Ishikawa (cell line): ENCODE results near the gene ANKRD34B.

Experiments
- CREB1 ChIP-seq: IDR thresholded peaks from 2 replicates; pipeline ENCODE4 v1.6.1; 2012; ENCODE audit warnings: low read depth
- NFIC ChIP-seq: IDR thresholded peaks from 2 replicates; pipeline ENCODE4 v1.6.1; 2012
- TAF1 ChIP-seq: IDR thresholded peaks from 2 replicates; pipeline ENCODE4 v1.6.1; 2012; ENCODE audit warnings: low read depth, mild to moderate bottlenecking
- YY1 ChIP-seq: IDR thresholded peaks from 2 replicates; pipeline ENCODE4 v1.6.1; 2012; ENCODE audit warnings: low read depth
- ZBTB7A ChIP-seq: IDR thresholded peaks from 2 replicates; pipeline ENCODE4 v1.6.1; 2012; ENCODE audit warnings: low read depth
- TF ChIP-seq, protein P1 (sequence below): IDR thresholded peaks from 2 replicates; pipeline ENCODE4 v1.6.1; 2012
- TF ChIP-seq, protein P2 (sequence below): IDR thresholded peaks from 2 replicates; pipeline ENCODE4 v1.6.1; 2012
- TF ChIP-seq, protein P3 (sequence below): IDR thresholded peaks from 2 replicates; pipeline ENCODE4 v1.6.1; 2012; ENCODE audit warnings: low read depth, mild to moderate bottlenecking

Gene ANKRD34B

DNA sequence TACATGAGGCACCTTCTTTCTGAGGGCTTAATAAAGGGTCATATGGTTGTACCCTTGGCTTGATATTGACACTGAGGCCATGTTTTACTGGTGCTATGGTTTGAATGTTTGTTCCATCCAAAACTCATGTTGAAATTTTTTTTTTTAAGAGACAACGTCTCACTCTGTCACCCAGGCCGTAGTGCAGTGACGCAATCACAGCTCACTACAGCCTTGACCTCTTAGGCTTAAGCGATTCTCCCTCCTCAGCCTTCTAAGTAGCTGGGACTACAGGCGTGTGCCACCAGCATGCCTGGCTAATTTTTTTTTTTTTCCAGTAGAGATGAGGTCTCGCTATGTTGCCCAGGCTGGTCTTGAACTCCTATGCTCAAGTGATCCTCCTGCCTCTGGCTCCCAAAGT, 61.2 kb downstream of the ANKRD34B start:
- TF ChIP-seq CREB1 (no peak), NFIC (no peak), TAF1 (no peak), YY1 (no peak), ZBTB7A (no peak)
- TF ChIP-seq, protein P1, sequence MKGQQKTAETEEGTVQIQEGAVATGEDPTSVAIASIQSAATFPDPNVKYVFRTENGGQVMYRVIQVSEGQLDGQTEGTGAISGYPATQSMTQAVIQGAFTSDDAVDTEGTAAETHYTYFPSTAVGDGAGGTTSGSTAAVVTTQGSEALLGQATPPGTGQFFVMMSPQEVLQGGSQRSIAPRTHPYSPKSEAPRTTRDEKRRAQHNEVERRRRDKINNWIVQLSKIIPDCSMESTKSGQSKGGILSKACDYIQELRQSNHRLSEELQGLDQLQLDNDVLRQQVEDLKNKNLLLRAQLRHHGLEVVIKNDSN: no peak
- TF ChIP-seq, protein P2, sequence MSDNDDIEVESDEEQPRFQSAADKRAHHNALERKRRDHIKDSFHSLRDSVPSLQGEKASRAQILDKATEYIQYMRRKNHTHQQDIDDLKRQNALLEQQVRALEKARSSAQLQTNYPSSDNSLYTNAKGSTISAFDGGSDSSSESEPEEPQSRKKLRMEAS: no peak

DNA sequence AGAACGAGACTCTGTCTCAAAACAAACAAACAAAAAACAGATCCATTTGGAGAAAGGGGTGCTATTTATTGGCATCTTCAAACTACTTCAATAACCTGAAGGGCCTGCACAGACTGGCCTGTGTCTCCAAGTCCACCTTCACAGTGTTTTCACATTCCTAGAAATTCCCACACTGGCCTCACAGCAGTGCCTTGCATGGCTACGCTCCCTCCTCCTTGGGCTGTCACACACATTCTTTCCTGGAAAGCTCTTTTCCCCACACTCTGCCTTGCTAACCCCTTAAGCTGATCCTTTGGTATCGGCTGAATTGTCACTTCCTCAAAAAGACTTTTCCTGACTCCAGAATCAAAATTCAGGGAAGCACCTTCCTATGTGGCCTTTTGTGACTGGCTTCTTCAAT, 62.4 kb downstream of the ANKRD34B start:
- TF ChIP-seq, protein P3, sequence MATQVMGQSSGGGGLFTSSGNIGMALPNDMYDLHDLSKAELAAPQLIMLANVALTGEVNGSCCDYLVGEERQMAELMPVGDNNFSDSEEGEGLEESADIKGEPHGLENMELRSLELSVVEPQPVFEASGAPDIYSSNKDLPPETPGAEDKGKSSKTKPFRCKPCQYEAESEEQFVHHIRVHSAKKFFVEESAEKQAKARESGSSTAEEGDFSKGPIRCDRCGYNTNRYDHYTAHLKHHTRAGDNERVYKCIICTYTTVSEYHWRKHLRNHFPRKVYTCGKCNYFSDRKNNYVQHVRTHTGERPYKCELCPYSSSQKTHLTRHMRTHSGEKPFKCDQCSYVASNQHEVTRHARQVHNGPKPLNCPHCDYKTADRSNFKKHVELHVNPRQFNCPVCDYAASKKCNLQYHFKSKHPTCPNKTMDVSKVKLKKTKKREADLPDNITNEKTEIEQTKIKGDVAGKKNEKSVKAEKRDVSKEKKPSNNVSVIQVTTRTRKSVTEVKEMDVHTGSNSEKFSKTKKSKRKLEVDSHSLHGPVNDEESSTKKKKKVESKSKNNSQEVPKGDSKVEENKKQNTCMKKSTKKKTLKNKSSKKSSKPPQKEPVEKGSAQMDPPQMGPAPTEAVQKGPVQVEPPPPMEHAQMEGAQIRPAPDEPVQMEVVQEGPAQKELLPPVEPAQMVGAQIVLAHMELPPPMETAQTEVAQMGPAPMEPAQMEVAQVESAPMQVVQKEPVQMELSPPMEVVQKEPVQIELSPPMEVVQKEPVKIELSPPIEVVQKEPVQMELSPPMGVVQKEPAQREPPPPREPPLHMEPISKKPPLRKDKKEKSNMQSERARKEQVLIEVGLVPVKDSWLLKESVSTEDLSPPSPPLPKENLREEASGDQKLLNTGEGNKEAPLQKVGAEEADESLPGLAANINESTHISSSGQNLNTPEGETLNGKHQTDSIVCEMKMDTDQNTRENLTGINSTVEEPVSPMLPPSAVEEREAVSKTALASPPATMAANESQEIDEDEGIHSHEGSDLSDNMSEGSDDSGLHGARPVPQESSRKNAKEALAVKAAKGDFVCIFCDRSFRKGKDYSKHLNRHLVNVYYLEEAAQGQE: no peak
- TF ChIP-seq CREB1: no peak
- TF ChIP-seq ZBTB7A: no peak
